ENCODE measurements around the gene CBFB. TPM values are rescaled to one million over a fixed set of nuclear protein-coding genes. Genes with fewer than 3 reads are reported as not detected.
"Not testable (repeated sequence)": the region's sequence is repeated elsewhere in the genome, so short reads cannot be mapped to it uniquely, and the experiment has no call there.

Gene CBFB
- total and polyA plus RNA-seq, 5 donors, result 15.7 to 39.3 (median 26.5) TPM

DNA sequence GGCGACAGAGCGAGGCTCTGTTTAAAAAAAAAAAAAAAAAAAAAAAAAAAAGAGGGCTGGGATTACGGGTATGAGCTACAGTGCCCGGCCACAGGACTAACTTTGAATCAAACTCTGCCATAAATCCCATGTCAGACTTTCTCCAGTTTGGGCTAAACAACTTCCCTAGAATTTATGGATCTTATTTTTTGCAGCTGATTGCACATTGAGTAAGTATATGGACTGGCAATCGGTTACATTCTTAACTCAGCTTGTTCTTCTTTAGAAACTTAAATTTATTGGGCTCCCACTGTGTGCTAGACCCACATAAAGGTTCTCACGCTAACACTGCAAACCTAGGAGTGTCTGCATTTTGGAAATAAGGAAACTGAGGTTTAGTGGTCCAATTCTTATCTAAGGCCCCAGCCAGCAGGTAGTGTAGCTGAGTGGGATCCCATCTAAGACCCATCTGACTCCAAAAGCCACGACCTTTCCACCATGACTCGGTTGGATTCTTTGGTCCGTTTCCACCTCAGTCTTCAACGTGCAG, 718 bp upstream of the CBFB start:
- peak overlapping the region; percentile 93 for H3K27ac ChIP-seq (ENCODE audit: low read length)
- peak overlapping the region; percentile 91 for H3K4me3 ChIP-seq (ENCODE audit: low read length)
- intact Hi-C loops (cut with DNase I), result no loop called here
- H3K4me1 ChIP-seq (ENCODE audit: control insufficient read depth, insufficient read depth, low read length), result peaks cover 5% of the 10 kb centered on the region
- no peaks in the 10 kb centered on the region for H3K9me3 ChIP-seq (ENCODE audit: control insufficient read depth, low read length)
- ATAC-seq (no peak), DNase-seq (no peak)
- no peaks in the 10 kb centered on the region for H3K27me3 ChIP-seq (ENCODE audit: control insufficient read depth, insufficient read depth)
- WGBS, result 48% methylated on average over 10 of the region's 10 CpGs

DNA sequence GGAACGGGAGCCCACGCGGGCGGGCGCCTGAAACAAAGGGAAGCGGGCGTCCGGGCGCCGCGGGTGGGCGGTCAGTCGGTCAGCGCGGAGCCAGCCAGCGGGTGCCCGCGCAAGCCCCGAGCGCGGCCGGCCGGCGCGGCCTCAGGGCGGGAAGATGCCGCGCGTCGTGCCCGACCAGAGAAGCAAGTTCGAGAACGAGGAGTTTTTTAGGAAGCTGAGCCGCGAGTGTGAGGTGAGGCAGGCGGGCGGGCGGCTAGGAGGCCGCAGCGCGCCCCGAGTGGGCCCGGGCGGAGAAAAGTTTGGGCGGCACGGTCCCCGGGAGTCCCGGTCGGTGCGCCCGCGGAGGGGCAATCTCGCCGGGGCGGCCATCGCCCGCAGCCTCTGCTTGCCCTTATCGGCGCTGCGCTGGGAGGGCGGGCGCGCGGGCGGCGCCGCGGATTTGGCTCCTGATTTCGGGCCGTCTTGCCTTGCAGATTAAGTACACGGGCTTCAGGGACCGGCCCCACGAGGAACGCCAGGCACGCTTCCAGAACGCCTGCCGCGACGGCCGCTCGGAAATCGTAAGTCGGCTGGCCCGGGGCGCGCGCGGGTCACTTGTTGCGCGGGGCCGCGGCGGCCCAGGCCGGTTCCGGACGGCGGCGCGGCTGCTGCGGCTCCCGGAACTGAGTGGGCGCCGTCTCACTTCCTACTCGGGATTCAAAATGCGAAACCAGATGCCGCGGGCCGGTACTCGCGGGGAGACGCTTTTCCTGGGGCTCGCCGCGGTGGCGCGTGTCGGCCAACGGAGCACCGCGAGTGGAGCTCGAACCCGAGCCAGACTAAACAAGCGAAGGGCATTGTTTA, 526 bp downstream of the CBFB start:
- H3K4me1 ChIP-seq (ENCODE audit: control insufficient read depth, insufficient read depth, low read length), result peaks cover 5% of the 10 kb centered on the region
- peak; percentile 75 to 78 for ATAC-seq
- no peaks in the 10 kb centered on the region for H3K9me3 ChIP-seq (ENCODE audit: control insufficient read depth, low read length)
- no peaks in the 10 kb centered on the region for H3K27me3 ChIP-seq (ENCODE audit: control insufficient read depth, insufficient read depth)
- WGBS, result under 1% methylated on average over 123 of the region's 123 CpGs
- H3K4me3 ChIP-seq (ENCODE audit: low read length), result peak overlapping the region; percentile 91
- H3K27ac ChIP-seq (ENCODE audit: low read length), result peak overlapping the region; percentile 97
- intact Hi-C loops (cut with DNase I), result no loop called here
- peak; percentile 78 to 92 (median 90) for DNase-seq

GRCh38 chr16:67030221-67030962, 1.4 kb downstream of the CBFB start:
- H3K27me3 ChIP-seq (ENCODE audit: control insufficient read depth, insufficient read depth), result no peaks in the 10 kb centered on the region
- no peak for ATAC-seq

GRCh38 chr16:67034487-67034886, 5.5 kb downstream of the CBFB start:
- intact Hi-C loops (cut with DNase I), result no loop called here
- DNase-seq (no peak), ATAC-seq (no peak)
- Histone ChIP-seq H3K9me3 (ENCODE audit: control insufficient read depth, low read length) (no peaks in the 10 kb centered on the region), H3K4me3 (ENCODE audit: low read length) (no peak overlapping the region), H3K27me3 (ENCODE audit: control insufficient read depth, insufficient read depth) (no peaks in the 10 kb centered on the region), H3K27ac (ENCODE audit: low read length) (no peak overlapping the region), H3K4me1 (ENCODE audit: control insufficient read depth, insufficient read depth, low read length) (peaks cover 7% of the 10 kb centered on the region)
- 18% methylated on average over 4 of the region's 4 CpGs for WGBS

More at GRCh38 chr16:67030221-67030962, 1.4 kb downstream of the CBFB start:
- H3K27ac ChIP-seq (ENCODE audit: low read length), result no peak overlapping the region
- no peak for DNase-seq
- peaks cover 7% of the 10 kb centered on the region for H3K4me1 ChIP-seq (ENCODE audit: control insufficient read depth, insufficient read depth, low read length)
- H3K4me3 ChIP-seq (ENCODE audit: low read length), result peak overlapping the region; percentile 91
- intact Hi-C loops (cut with DNase I), result no loop called here
- 39% methylated on average over 18 of the region's 18 CpGs for WGBS
- H3K9me3 ChIP-seq (ENCODE audit: control insufficient read depth, low read length), result no peaks in the 10 kb centered on the region

GRCh38 chr16:67035364-67035763, 6.4 kb downstream of the CBFB start:
- H3K9me3 ChIP-seq (ENCODE audit: control insufficient read depth, low read length), result no peaks in the 10 kb centered on the region
- peaks cover 7% of the 10 kb centered on the region for H3K4me1 ChIP-seq (ENCODE audit: control insufficient read depth, insufficient read depth, low read length)
- no peaks in the 10 kb centered on the region for H3K27me3 ChIP-seq (ENCODE audit: control insufficient read depth, insufficient read depth)
- intact Hi-C loops (cut with DNase I), result no loop called here
- ATAC-seq (no peak), DNase-seq (no peak)
- no peak overlapping the region for H3K27ac ChIP-seq (ENCODE audit: low read length)
- H3K4me3 ChIP-seq (ENCODE audit: low read length), result no peak overlapping the region
- 77% methylated on average over 1 of the region's 1 CpG for WGBS

DNA sequence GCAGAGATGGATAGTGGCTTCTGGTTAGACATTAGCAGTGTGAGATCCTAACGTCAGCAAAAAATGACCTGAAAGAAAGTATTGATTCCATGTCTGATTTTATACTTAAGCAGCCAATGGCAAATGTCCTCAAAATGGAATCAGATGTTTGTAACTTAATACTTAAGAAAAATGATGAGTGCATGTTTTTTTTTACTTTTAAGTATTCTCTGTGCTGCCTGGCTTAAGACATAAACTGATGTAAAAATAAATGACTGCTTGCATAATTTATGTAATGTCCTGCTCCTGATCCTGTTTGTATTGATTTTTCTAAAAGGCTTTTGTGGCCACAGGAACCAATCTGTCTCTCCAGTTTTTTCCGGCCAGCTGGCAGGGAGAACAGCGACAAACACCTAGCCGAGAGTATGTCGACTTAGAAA, 7.4 kb downstream of the CBFB start:
- 79% methylated on average over 5 of the region's 5 CpGs for WGBS
- intact Hi-C loops (cut with DNase I), result no loop called here
- peaks cover 3% of the 10 kb centered on the region for H3K4me1 ChIP-seq (ENCODE audit: control insufficient read depth, insufficient read depth, low read length)
- no peaks in the 10 kb centered on the region for H3K27me3 ChIP-seq (ENCODE audit: control insufficient read depth, insufficient read depth)
- ATAC-seq, result no peak
- H3K9me3 ChIP-seq (ENCODE audit: control insufficient read depth, low read length), result no peaks in the 10 kb centered on the region
- DNase-seq, result no peak
- H3K4me3 ChIP-seq (ENCODE audit: low read length), result no peak overlapping the region
- no peak overlapping the region for H3K27ac ChIP-seq (ENCODE audit: low read length)

GRCh38 chr16:67039260-67040020, 10.5 kb downstream of the CBFB start:
- H3K4me1 ChIP-seq (ENCODE audit: control insufficient read depth, insufficient read depth, low read length), result peaks cover 3% of the 10 kb centered on the region

DNA sequence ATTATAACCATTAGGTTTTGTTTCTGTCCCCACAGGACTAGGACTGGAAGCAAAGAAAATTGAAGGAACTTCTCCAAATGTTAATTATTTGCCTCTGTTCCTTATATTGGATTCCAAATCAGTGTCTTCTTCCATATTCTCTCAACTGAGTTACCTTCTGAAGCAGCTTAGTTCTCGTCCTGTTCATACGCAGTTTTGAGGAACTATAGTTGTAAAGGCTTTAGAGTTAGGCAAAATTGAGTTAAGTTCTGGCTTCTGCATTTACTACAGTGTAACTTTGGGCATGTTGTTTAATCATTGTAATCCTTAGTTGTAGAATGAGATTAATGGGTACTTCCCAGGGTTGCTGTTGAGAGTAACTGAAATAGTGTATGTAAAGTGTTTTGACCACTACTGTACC, 11.2 kb downstream of the CBFB start:
- no peak for ATAC-seq
- intact Hi-C loops (cut with DNase I), result no loop called here
- WGBS, result 77% methylated on average over 2 of the region's 2 CpGs
- no peak overlapping the region for H3K27ac ChIP-seq (ENCODE audit: low read length)
- DNase-seq, result no peak
- no peak overlapping the region for H3K4me3 ChIP-seq (ENCODE audit: low read length)
- H3K9me3 ChIP-seq (ENCODE audit: control insufficient read depth, low read length), result no peaks in the 10 kb centered on the region
- peaks cover 1% of the 10 kb centered on the region for H3K4me1 ChIP-seq (ENCODE audit: control insufficient read depth, insufficient read depth, low read length)
- H3K27me3 ChIP-seq (ENCODE audit: control insufficient read depth, insufficient read depth), result no peaks in the 10 kb centered on the region

More at GRCh38 chr16:67039260-67040020, 10.5 kb downstream of the CBFB start:
- no peak overlapping the region for H3K27ac ChIP-seq (ENCODE audit: low read length)
- intact Hi-C loops (cut with DNase I), result no loop called here
- 86% methylated on average over 2 of the region's 2 CpGs for whole genome bisulfite sequencing
- ATAC-seq (no peak), DNase-seq (no peak)
- no peaks in the 10 kb centered on the region for H3K27me3 ChIP-seq (ENCODE audit: control insufficient read depth, insufficient read depth)
- H3K4me3 ChIP-seq (ENCODE audit: low read length), result no peak overlapping the region
- no peaks in the 10 kb centered on the region for H3K9me3 ChIP-seq (ENCODE audit: control insufficient read depth, low read length)

GRCh38 chr16:67040906-67041305, 12.0 kb downstream of the CBFB start:
- ATAC-seq (no peak), DNase-seq (no peak)
- Histone ChIP-seq H3K27ac (ENCODE audit: low read length) (no peak overlapping the region), H3K4me1 (ENCODE audit: control insufficient read depth, insufficient read depth, low read length) (peaks cover 1% of the 10 kb centered on the region), H3K9me3 (ENCODE audit: control insufficient read depth, low read length) (no peaks in the 10 kb centered on the region), H3K4me3 (ENCODE audit: low read length) (no peak overlapping the region), H3K27me3 (ENCODE audit: control insufficient read depth, insufficient read depth) (no peaks in the 10 kb centered on the region)
- 67% methylated on average over 2 of the region's 2 CpGs for WGBS
- intact Hi-C loops (cut with DNase I), result no loop called here

DNA sequence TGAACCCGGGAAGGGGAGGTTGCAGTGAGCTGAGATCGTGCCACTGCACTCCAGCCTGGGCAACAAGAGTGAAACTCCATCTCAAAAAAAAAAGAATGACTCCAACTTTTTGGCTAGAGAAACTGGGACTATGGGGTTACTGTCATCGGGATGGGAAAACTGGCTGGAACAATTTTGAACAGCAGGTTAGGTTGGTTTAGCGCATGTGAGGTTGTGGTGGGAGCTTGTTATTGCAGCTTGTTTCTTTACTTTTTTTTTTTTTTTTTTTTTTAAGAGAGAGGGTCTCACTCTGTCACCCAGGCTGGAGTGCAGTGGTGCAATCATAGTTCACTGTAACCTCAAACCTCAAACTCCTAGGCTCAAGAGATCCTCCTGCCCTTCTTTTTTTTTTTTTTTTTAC, 12.6 kb downstream of the CBFB start:
- H3K4me1 ChIP-seq (ENCODE audit: control insufficient read depth, insufficient read depth, low read length); H3K9me3 ChIP-seq (ENCODE audit: control insufficient read depth, low read length); H3K4me3 ChIP-seq (ENCODE audit: low read length); intact Hi-C loops (cut with DNase I); ATAC-seq; DNase-seq; H3K27ac ChIP-seq (ENCODE audit: low read length); H3K27me3 ChIP-seq (ENCODE audit: control insufficient read depth, insufficient read depth): not testable (repeated sequence)
- 82% methylated on average over 4 of the region's 4 CpGs for WGBS
